GM21717 (cell line): ENCODE measurements around the gene KCNB1.
"Not testable (repeated sequence)": the region's sequence is repeated elsewhere in the genome, so short reads cannot be mapped to it uniquely, and the experiment has no call there.

Experiments
- ATAC-seq: cut with Tn5 transposase; IDR thresholded peaks from one replicate; pipeline ENCODE4 v1.9.1; 2021; ENCODE audit warnings: mild to moderate bottlenecking, moderate library complexity; ENCODE audit not compliant: unreplicated experiment

The KCNB1 gene

GRCh38 chr20:49330701-49331615 is 151.5 kb downstream of the KCNB1 start:
- ATAC-seq = no peak

GRCh38 chr20:49328790-49329189 is 153.7 kb downstream of the KCNB1 start:
- no peak for ATAC-seq

GRCh38 chr20:49326026-49326425 is 156.4 kb downstream of the KCNB1 start:
- no peak for ATAC-seq

GRCh38 chr20:49324306-49324705 is 158.2 kb downstream of the KCNB1 start:
- ATAC-seq = no peak

GRCh38 chr20:49323622-49324238 is 158.7 kb downstream of the KCNB1 start:
- ATAC-seq = no peak

- no peak for ATAC-seq
These were observed 162.0 kb downstream of the KCNB1 start for GRCh38 chr20:49320460-49320859.

GRCh38 chr20:49319208-49319809 is 163.2 kb downstream of the KCNB1 start:
- no peak for ATAC-seq

GRCh38 chr20:49318430-49319207 is 163.8 kb downstream of the KCNB1 start:
- no peak for ATAC-seq

GRCh38 chr20:49318091-49318429 is 164.4 kb downstream of the KCNB1 start:
- no peak for ATAC-seq

GRCh38 chr20:49316704-49317103 is 165.8 kb downstream of the KCNB1 start:
- no peak for ATAC-seq

GRCh38 chr20:49315580-49315979 is 166.9 kb downstream of the KCNB1 start:
- ATAC-seq = no peak

- ATAC-seq = not testable (repeated sequence)
These were observed 168.4 kb downstream of the KCNB1 start for GRCh38 chr20:49314052-49314451.
